ENCODE measurements around the gene TDP2.
"Not testable (repeated sequence)": the region's sequence is repeated elsewhere in the genome, so short reads cannot be mapped to it uniquely, and the experiment has no call there.

The TDP2 gene

GRCh38 chr6:24644377-24644776 is 22.3 kb downstream of the TDP2 start:
- TF ChIP-seq EZH2 (IDR thresholded peaks at IDR 0.05; ENCODE audit: borderline replicate concordance, low read length), result no peak
- TF ChIP-seq, protein P1, sequence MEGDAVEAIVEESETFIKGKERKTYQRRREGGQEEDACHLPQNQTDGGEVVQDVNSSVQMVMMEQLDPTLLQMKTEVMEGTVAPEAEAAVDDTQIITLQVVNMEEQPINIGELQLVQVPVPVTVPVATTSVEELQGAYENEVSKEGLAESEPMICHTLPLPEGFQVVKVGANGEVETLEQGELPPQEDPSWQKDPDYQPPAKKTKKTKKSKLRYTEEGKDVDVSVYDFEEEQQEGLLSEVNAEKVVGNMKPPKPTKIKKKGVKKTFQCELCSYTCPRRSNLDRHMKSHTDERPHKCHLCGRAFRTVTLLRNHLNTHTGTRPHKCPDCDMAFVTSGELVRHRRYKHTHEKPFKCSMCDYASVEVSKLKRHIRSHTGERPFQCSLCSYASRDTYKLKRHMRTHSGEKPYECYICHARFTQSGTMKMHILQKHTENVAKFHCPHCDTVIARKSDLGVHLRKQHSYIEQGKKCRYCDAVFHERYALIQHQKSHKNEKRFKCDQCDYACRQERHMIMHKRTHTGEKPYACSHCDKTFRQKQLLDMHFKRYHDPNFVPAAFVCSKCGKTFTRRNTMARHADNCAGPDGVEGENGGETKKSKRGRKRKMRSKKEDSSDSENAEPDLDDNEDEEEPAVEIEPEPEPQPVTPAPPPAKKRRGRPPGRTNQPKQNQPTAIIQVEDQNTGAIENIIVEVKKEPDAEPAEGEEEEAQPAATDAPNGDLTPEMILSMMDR (IDR thresholded peaks at IDR 0.05; ENCODE audit: low read length), result no peak
- Histone ChIP-seq H3K4me2 (ENCODE audit: low read length) (no peak overlapping the region), H4K20me1 (ENCODE audit: insufficient read depth, low read length) (no peaks in the 10 kb centered on the region), H2AFZ (ENCODE audit: low read length) (no peak overlapping the region), H3K79me2 (ENCODE audit: insufficient read depth, low read length) (no peaks in the 10 kb centered on the region), H3K9ac (ENCODE audit: low read length) (no peak overlapping the region), H3K4me1 (ENCODE audit: insufficient read depth, low read length, severe bottlenecking) (peaks cover 22% of the 10 kb centered on the region), H3K9me3 (ENCODE audit: low read length) (no peaks in the 10 kb centered on the region), H3K4me3 (ENCODE audit: low read depth, low read length, poor library complexity, severe bottlenecking) (no peak overlapping the region), H3K9me2 (ENCODE audit: low read depth, low read length) (no peaks in the 10 kb centered on the region), H3K36me3 (ENCODE audit: insufficient read depth, low read length) (no peaks in the 10 kb centered on the region), H3K27me3 (ENCODE audit: insufficient read depth, low read length) (no peaks in the 10 kb centered on the region), H3K27ac (ENCODE audit: low read depth, low read length, poor library complexity, severe bottlenecking) (no peak overlapping the region), H3F3A (ENCODE audit: insufficient read depth, low read length) (no peaks in the 10 kb centered on the region)

DNA sequence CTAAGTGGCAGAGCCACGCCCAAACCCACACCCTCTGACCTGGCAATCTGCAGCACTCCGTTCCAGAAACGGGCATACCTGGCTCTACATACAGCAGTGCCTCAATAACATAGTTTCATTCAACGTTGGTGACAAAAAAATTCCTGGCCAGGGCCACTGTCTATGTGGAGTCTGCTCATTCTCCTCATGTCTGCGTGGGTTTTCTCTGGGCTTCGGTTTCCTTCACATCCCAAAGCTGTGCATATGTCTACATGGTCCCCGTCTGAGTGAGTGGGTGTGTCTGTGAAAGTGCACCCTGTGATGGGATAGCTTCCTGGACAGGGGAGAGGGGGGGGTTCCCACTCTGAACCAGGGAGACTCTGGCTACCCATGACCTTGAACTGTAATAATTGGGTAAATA is 22.8 kb downstream of the TDP2 start:
- Histone ChIP-seq H3K4me2 (ENCODE audit: low read length) (no peak overlapping the region; the same call in 1 of the 2 replicates), H3K9me2 (ENCODE audit: low read depth, low read length) (no peaks in the 10 kb centered on the region), H3K4me3 (ENCODE audit: low read depth, low read length, poor library complexity, severe bottlenecking) (no peak overlapping the region), H3K9ac (ENCODE audit: low read length) (no peak overlapping the region), H3K9me3 (ENCODE audit: low read length) (no peaks in the 10 kb centered on the region), H3K27me3 (ENCODE audit: insufficient read depth, low read length) (no peaks in the 10 kb centered on the region), H3K36me3 (ENCODE audit: insufficient read depth, low read length) (no peaks in the 10 kb centered on the region), H2AFZ (ENCODE audit: low read length) (no peak overlapping the region), H3K79me2 (ENCODE audit: insufficient read depth, low read length) (no peaks in the 10 kb centered on the region), H3K27ac (ENCODE audit: low read depth, low read length, poor library complexity, severe bottlenecking) (no peak overlapping the region), H4K20me1 (ENCODE audit: insufficient read depth, low read length) (no peaks in the 10 kb centered on the region), H3F3A (ENCODE audit: insufficient read depth, low read length) (no peaks in the 10 kb centered on the region), H3K4me1 (ENCODE audit: insufficient read depth, low read length, severe bottlenecking) (peaks cover 22% of the 10 kb centered on the region)
- TF ChIP-seq, protein P1 (IDR thresholded peaks at IDR 0.05; ENCODE audit: low read length), result no peak
- no peak for TF ChIP-seq EZH2 (IDR thresholded peaks at IDR 0.05; ENCODE audit: borderline replicate concordance, low read length)

GRCh38 chr6:24642061-24642460 is 24.6 kb downstream of the TDP2 start:
- no peaks in the 10 kb centered on the region for H3K9me2 ChIP-seq (ENCODE audit: low read depth, low read length)
- no peaks in the 10 kb centered on the region for H3F3A ChIP-seq (ENCODE audit: insufficient read depth, low read length)
- H3K4me3 ChIP-seq (ENCODE audit: low read depth, low read length, poor library complexity, severe bottlenecking), result no peak overlapping the region
- TF ChIP-seq EZH2 (IDR thresholded peaks at IDR 0.05; ENCODE audit: borderline replicate concordance, low read length), result no peak
- TF ChIP-seq, protein P1 (IDR thresholded peaks at IDR 0.05; ENCODE audit: low read length), result no peak
- no peaks in the 10 kb centered on the region for H4K20me1 ChIP-seq (ENCODE audit: insufficient read depth, low read length)
- H2AFZ ChIP-seq (ENCODE audit: low read length), result no peak overlapping the region
- no peaks in the 10 kb centered on the region for H3K27me3 ChIP-seq (ENCODE audit: insufficient read depth, low read length)
- H3K9me3 ChIP-seq (ENCODE audit: low read length), result no peaks in the 10 kb centered on the region
- peaks cover 22% of the 10 kb centered on the region for H3K4me1 ChIP-seq (ENCODE audit: insufficient read depth, low read length, severe bottlenecking)
- H3K27ac ChIP-seq (ENCODE audit: low read depth, low read length, poor library complexity, severe bottlenecking), result no peak overlapping the region
- no peaks in the 10 kb centered on the region; the same call in 1 of the 2 replicates for H3K36me3 ChIP-seq (ENCODE audit: insufficient read depth, low read length)
- H3K9ac ChIP-seq (ENCODE audit: low read length), result no peak overlapping the region
- H3K79me2 ChIP-seq (ENCODE audit: insufficient read depth, low read length), result no peaks in the 10 kb centered on the region
- no peak overlapping the region for H3K4me2 ChIP-seq (ENCODE audit: low read length)

DNA sequence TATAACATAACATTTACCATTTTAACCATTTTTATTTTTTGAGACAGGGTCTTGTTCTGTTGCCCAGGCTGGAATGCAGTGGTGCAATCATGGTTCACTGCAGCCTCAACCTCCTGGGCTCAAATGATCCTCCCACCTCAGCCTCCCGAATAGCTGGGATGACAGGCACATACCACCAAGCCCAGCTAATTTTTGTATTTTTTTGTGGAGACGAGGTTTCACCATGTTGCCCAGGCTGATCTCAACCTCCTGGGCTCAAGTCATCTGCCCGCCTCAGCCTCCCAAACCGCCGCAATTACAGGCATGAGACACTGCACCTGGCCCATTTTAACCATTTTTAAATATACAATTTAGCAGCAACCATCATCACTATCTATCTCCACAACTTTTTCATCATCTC is 26.1 kb downstream of the TDP2 start:
- H4K20me1 ChIP-seq (ENCODE audit: insufficient read depth, low read length); H3K9ac ChIP-seq (ENCODE audit: low read length); H3K4me3 ChIP-seq (ENCODE audit: low read depth, low read length, poor library complexity, severe bottlenecking); H3K9me3 ChIP-seq (ENCODE audit: low read length); H3K27me3 ChIP-seq (ENCODE audit: insufficient read depth, low read length); H3K9me2 ChIP-seq (ENCODE audit: low read depth, low read length); H3K4me2 ChIP-seq (ENCODE audit: low read length); H3K79me2 ChIP-seq (ENCODE audit: insufficient read depth, low read length); H3K36me3 ChIP-seq (ENCODE audit: insufficient read depth, low read length); H3F3A ChIP-seq (ENCODE audit: insufficient read depth, low read length); H3K27ac ChIP-seq (ENCODE audit: low read depth, low read length, poor library complexity, severe bottlenecking); H2AFZ ChIP-seq (ENCODE audit: low read length): not testable (repeated sequence)
- H3K4me1 ChIP-seq (ENCODE audit: insufficient read depth, low read length, severe bottlenecking), result peaks cover 16% of the 10 kb centered on the region

Measured in OCI-LY1 (cell line).